PC-9 (cell line): ENCODE data around the gene S100A14.

Experiments
- EZH2 ChIP-seq: fragments of 200-600 bp; sonication (generic); IDR thresholded peaks from 2 replicates; pipeline ENCODE4 v1.8.0; 2017; ENCODE audit warnings: antibody characterized with exemption, low read depth
- TF ChIP-seq, protein P1 (sequence below): fragments of 200-600 bp; sonication (generic); conservative IDR thresholded peaks from 2 replicates; pipeline ENCODE4 v1.6.1; 2017; ENCODE audit warnings: mixed run types, antibody characterized with exemption, mild to moderate bottlenecking, moderate library complexity

DNA sequence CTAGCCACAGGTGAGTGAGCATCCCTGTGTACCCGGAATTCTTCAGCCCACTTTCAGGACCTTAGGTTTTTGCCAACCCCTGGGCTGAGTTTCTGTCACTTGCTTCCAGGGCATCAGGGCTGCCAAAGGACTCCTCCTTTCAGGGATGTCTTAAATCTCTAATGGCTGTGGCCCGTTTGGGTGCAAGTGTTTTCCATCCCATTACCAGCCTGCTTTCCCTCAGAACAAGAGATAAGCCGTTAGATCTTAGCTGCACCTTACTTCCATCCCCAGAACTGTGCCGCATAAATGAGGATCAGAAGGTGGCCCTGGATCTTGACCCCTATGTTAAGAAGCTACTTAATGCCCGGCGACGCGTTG, 43.0 kb upstream of the S100A14 start:
- TF ChIP-seq, protein P1, sequence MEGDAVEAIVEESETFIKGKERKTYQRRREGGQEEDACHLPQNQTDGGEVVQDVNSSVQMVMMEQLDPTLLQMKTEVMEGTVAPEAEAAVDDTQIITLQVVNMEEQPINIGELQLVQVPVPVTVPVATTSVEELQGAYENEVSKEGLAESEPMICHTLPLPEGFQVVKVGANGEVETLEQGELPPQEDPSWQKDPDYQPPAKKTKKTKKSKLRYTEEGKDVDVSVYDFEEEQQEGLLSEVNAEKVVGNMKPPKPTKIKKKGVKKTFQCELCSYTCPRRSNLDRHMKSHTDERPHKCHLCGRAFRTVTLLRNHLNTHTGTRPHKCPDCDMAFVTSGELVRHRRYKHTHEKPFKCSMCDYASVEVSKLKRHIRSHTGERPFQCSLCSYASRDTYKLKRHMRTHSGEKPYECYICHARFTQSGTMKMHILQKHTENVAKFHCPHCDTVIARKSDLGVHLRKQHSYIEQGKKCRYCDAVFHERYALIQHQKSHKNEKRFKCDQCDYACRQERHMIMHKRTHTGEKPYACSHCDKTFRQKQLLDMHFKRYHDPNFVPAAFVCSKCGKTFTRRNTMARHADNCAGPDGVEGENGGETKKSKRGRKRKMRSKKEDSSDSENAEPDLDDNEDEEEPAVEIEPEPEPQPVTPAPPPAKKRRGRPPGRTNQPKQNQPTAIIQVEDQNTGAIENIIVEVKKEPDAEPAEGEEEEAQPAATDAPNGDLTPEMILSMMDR: no peak
- no peak for TF ChIP-seq EZH2
